LNCAP (cell line): ENCODE data around the gene MT1E.

ENCODE experiments used
- CTCF ChIP-seq: fragments of 450-650 bp; IDR thresholded peaks from 2 replicates; pipeline ENCODE4 v1.5.1; 2017; ENCODE audit warnings: mild to moderate bottlenecking

The MT1E gene

GRCh38 chr16:56672761-56673536, 47.4 kb downstream of the MT1E start:
- TF ChIP-seq CTCF = no peak

GRCh38 chr16:56673921-56674320, 48.3 kb downstream of the MT1E start:
- peak; percentile 72 for TF ChIP-seq CTCF

GRCh38 chr16:56675685-56676210, 50.2 kb downstream of the MT1E start:
- TF ChIP-seq CTCF = no peak
